ENCODE data around the gene GREB1.

The GREB1 gene

DNA sequence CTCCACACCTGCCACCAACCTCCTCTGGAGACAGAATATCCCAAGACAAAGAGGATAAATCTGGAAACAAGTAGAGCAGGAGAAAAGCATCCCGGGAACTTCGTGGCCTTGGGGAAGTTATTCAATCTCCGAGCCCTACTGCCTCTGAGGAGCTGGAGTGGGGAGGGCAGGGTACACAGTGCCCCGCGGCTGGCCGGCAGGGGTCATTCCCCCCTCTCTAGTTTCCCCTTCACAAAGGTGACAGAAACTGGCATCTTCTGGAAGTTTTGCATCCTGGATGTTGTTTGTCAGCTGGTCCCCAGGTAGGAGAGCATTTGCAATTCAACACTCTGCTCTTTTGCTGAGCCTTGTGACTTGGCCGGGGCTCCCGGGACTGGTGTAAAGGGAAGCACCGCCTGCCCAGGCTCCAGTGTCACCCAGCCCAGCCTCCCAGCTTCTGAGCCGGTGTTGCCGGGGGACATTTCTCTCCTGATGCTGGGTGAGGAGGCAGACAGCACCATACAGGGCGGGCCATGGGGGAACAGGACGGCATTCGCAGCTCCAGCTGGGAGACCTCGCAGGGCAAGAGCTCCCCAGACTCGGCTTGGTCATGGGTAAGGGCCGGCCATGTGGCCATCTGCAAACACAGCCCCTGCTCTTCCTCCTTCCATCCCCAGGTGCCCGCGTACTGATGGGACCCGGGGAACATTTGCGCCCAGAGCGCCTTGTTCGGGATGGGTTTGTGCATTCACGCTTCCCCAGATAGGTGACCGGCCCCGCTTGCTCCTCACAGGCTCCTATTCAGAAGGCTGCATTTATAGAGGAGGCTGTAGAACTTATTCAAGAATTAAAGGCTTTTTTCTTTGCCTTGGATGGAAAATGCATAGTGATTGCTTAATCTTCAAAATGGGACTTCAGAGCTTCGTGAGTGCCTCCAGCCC lies 143.6 kb downstream of the GREB1 start:
- TF ChIP-seq, protein P1, sequence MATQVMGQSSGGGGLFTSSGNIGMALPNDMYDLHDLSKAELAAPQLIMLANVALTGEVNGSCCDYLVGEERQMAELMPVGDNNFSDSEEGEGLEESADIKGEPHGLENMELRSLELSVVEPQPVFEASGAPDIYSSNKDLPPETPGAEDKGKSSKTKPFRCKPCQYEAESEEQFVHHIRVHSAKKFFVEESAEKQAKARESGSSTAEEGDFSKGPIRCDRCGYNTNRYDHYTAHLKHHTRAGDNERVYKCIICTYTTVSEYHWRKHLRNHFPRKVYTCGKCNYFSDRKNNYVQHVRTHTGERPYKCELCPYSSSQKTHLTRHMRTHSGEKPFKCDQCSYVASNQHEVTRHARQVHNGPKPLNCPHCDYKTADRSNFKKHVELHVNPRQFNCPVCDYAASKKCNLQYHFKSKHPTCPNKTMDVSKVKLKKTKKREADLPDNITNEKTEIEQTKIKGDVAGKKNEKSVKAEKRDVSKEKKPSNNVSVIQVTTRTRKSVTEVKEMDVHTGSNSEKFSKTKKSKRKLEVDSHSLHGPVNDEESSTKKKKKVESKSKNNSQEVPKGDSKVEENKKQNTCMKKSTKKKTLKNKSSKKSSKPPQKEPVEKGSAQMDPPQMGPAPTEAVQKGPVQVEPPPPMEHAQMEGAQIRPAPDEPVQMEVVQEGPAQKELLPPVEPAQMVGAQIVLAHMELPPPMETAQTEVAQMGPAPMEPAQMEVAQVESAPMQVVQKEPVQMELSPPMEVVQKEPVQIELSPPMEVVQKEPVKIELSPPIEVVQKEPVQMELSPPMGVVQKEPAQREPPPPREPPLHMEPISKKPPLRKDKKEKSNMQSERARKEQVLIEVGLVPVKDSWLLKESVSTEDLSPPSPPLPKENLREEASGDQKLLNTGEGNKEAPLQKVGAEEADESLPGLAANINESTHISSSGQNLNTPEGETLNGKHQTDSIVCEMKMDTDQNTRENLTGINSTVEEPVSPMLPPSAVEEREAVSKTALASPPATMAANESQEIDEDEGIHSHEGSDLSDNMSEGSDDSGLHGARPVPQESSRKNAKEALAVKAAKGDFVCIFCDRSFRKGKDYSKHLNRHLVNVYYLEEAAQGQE (IDR thresholded peaks at IDR 0.05; ENCODE audit: low read depth) = no peak
- TF ChIP-seq NFIC (IDR thresholded peaks at IDR 0.05) = no peak

DNA sequence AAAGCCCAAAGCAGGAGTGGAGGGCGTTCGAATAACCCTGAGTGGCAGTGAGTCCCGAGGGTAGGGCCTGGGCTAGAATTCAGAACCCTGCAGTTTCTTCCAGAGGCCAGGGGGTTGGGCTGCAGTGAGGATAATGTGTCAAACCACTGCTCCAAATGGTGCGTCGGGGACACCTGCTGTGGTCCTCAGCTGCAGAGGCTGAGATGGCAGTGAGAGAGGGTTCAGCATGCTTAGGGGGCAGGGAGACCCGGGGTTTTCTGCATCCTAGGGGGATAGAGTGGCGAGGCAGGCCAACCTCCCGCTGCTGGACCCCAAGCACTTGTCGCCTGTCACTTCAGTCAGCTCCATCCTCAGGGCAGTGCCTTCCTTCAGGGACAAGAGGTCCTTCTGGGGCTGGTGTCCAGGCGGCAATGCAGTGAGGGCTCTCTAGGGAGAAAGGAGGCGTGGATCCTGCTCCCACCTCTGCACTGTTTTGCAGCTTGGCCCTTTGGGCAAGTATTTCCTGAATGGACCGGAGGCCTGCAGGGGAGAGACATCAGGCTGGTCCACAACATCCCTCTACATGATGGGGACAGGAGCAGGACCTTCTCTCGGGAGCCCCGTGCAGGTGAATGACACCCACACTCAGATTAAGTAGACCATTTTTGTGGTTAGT lies 144.6 kb downstream of the GREB1 start:
- TF ChIP-seq, protein P2, sequence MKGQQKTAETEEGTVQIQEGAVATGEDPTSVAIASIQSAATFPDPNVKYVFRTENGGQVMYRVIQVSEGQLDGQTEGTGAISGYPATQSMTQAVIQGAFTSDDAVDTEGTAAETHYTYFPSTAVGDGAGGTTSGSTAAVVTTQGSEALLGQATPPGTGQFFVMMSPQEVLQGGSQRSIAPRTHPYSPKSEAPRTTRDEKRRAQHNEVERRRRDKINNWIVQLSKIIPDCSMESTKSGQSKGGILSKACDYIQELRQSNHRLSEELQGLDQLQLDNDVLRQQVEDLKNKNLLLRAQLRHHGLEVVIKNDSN (IDR thresholded peaks at IDR 0.05) = no peak
- TF ChIP-seq RAD21 (IDR thresholded peaks at IDR 0.05; ENCODE audit: low read depth) (no peak), TCF12 (IDR thresholded peaks at IDR 0.05; ENCODE audit: low read depth) (no peak), EGR1 (IDR thresholded peaks at IDR 0.05) (no peak), EP300 (IDR thresholded peaks at IDR 0.05; ENCODE audit: borderline replicate concordance) (no peak), ZBTB7A (IDR thresholded peaks at IDR 0.05; ENCODE audit: low read depth) (no peak), FOXM1 (IDR thresholded peaks at IDR 0.05; ENCODE audit: borderline replicate concordance, low read depth) (no peak), CEBPB (IDR thresholded peaks at IDR 0.05) (no peak), TEAD4 (IDR thresholded peaks at IDR 0.05) (no peak), CREB1 (IDR thresholded peaks at IDR 0.05; ENCODE audit: low read depth) (no peak), YY1 (IDR thresholded peaks at IDR 0.05; ENCODE audit: low read depth) (no peak), TAF1 (IDR thresholded peaks at IDR 0.05; ENCODE audit: low read depth) (no peak), NFIC (IDR thresholded peaks at IDR 0.05) (no peak)
- TF ChIP-seq, protein P3, sequence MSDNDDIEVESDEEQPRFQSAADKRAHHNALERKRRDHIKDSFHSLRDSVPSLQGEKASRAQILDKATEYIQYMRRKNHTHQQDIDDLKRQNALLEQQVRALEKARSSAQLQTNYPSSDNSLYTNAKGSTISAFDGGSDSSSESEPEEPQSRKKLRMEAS (IDR thresholded peaks at IDR 0.05) = no peak
- TF ChIP-seq, protein P1 (IDR thresholded peaks at IDR 0.05; ENCODE audit: low read depth) = no peak

DNA sequence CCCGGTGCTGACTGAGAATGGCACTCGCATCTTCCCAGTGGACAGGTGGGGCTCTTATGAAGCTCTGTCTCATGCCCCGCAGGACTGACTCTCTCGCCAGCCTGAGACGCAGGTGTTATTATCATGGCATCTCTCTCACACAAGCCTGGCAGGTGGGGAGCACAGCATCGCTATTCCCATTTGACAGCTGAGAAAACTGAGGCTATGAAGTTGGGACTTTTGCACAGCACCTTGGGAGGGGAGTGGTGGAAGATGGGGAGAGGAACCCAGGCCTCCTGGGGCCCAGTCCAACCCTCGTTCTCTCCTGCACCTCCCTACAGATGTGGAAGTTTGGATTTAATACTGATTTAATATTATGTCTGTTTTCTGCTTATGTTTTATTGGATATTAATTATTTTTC lies 145.2 kb downstream of the GREB1 start:
- TF ChIP-seq CEBPB (IDR thresholded peaks at IDR 0.05) (no peak), RAD21 (IDR thresholded peaks at IDR 0.05; ENCODE audit: low read depth) (no peak), EP300 (IDR thresholded peaks at IDR 0.05; ENCODE audit: borderline replicate concordance) (no peak), TCF12 (IDR thresholded peaks at IDR 0.05; ENCODE audit: low read depth) (no peak), EGR1 (IDR thresholded peaks at IDR 0.05) (no peak), NFIC (IDR thresholded peaks at IDR 0.05) (no peak), CREB1 (IDR thresholded peaks at IDR 0.05; ENCODE audit: low read depth) (no peak), TEAD4 (IDR thresholded peaks at IDR 0.05) (no peak)
- TF ChIP-seq, protein P2 (IDR thresholded peaks at IDR 0.05) = no peak

DNA sequence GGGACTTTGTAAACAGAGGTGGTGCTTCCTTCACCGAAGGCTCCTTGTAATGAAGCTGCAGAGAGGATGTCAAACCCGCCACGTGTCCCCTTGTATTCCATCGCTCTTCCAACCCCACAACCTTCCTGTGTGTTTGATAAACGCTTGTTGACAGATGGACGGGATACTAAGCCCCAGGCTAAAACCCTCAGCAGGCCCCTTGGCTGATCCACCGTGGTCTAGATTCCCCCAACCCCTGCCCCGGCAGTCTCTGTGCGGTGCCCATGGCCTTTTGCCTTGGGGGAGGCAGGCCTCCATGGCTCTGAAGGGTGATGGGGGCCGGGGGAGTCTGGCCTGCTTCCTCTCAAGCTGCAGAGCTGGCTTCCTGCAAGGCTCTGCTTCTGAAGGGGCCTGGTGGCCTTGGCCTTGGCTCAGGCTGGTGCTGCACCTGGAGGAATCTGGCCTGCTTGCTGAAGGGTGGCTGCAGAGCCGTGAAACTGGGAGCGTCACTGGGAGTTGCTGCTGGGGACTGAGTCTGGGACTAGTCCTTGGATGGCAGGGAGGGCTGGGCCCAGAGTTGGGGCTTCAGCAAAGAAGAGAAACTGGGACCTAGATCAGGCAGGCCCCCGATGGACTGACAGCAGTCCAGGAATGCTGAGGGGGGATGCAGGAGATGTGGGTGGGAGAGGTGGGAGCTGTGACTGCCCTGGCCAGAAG lies 145.8 kb downstream of the GREB1 start:
- TF ChIP-seq CREB1 (IDR thresholded peaks at IDR 0.05; ENCODE audit: low read depth) (no peak), TAF1 (IDR thresholded peaks at IDR 0.05; ENCODE audit: low read depth) (no peak), RAD21 (IDR thresholded peaks at IDR 0.05; ENCODE audit: low read depth) (no peak), EP300 (IDR thresholded peaks at IDR 0.05; ENCODE audit: borderline replicate concordance) (no peak), TCF12 (IDR thresholded peaks at IDR 0.05; ENCODE audit: low read depth) (no peak), NFIC (IDR thresholded peaks at IDR 0.05) (no peak), ZBTB7A (IDR thresholded peaks at IDR 0.05; ENCODE audit: low read depth) (no peak), EGR1 (IDR thresholded peaks at IDR 0.05) (no peak), CEBPB (IDR thresholded peaks at IDR 0.05) (no peak), YY1 (IDR thresholded peaks at IDR 0.05; ENCODE audit: low read depth) (no peak)
- TF ChIP-seq, protein P3 (IDR thresholded peaks at IDR 0.05) = no peak
- TF ChIP-seq, protein P2 (IDR thresholded peaks at IDR 0.05) = no peak
- TF ChIP-seq, protein P1 (IDR thresholded peaks at IDR 0.05; ENCODE audit: low read depth) = no peak
